Right lobe of liver (tissue), 4 donors: ENCODE results near the gene PLPPR3.

Experiments
- POLR2A ChIP-seq: fragments of 450-650 bp; IDR thresholded peaks from one replicate; pipeline ENCODE4 v1.6.1; 2017; ENCODE audit warnings: antibody characterized with exemption, mild to moderate bottlenecking
- TF ChIP-seq, protein P1 (sequence below), 4 donors: fragments of 200-600 bp in 3 of 4; fragments of 450-650 bp in 1 of 4; IDR thresholded peaks; one replicate each; pipeline versions ENCODE4 v1.5.1 to v1.8.0; 2016 to 2022; ENCODE audit warnings: antibody characterized with exemption in 4 of 4, mild to moderate bottlenecking in 2 of 4
- donor health status: DM: no; HTN: no; CAD: no.
- donor health status: DM: no; HTN: no; CAD: no.
- donor health status: DM: no; HTN: yes; CAD: no.

DNA sequence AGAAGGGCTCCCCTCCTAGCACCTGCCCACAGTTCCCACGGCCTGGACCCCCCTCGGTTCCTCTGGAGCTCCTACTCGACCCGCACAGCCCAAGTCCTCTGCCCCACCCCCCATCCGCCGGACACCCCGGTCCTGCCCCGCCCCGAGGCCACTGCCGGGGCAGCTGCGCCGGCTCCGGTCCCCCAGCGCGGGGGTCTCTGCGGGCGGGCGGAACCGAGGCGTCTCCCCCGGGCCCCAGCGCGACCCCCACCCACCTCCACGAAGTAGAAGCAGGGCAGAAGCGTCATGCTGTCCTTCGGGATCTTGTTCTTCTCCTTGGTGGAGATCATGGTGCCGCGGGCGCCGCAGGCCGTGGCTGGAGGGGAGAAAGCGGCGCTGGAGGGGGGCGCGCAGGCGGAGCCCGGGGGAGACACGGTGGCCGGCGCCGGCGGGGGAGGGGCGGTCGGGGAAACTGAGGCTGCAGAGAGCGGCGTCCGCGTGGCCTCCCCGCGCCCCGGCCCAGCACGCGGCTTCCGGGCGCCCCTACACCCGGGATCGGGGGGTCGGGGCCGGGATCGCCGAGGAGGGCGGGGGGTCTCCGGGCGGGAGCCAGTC is 427 bp downstream of the PLPPR3 start:
- TF ChIP-seq, protein P1, sequence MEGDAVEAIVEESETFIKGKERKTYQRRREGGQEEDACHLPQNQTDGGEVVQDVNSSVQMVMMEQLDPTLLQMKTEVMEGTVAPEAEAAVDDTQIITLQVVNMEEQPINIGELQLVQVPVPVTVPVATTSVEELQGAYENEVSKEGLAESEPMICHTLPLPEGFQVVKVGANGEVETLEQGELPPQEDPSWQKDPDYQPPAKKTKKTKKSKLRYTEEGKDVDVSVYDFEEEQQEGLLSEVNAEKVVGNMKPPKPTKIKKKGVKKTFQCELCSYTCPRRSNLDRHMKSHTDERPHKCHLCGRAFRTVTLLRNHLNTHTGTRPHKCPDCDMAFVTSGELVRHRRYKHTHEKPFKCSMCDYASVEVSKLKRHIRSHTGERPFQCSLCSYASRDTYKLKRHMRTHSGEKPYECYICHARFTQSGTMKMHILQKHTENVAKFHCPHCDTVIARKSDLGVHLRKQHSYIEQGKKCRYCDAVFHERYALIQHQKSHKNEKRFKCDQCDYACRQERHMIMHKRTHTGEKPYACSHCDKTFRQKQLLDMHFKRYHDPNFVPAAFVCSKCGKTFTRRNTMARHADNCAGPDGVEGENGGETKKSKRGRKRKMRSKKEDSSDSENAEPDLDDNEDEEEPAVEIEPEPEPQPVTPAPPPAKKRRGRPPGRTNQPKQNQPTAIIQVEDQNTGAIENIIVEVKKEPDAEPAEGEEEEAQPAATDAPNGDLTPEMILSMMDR (IDR thresholded peaks at IDR 0.05): no peak
- no peak for TF ChIP-seq POLR2A
